HEK293 (cell line): Measurements from ENCODE around the gene CROT.

ENCODE experiments used
- CTCF ChIA-PET: fragments of 350-600 bp; formaldehyde crosslinking; extraction: SDS; loops from one replicate; lab custom pipeline; 2021; ENCODE audit warnings: antibody characterized with exemption; lab: Yijun Ruan, JAX
- POLR2A ChIA-PET: fragments of 300-600 bp; formaldehyde crosslinking; extraction: SDS; loops from one replicate; lab custom pipeline; 2020; ENCODE audit warnings: antibody characterized with exemption, inconsistent platforms; lab: Yijun Ruan, JAX
- H3K27ac ChIP-seq: fragments of 200-500 bp; sonication (Bioruptor generic); 2 replicates; pipeline ENCODE4 v1.5.1; 2014; ENCODE audit warnings: low read depth, low read length, control low read depth, inconsistent platforms; ENCODE audit errors: extremely low read depth
- H3K36me3 ChIP-seq, 2 experiments: fragments of 200-500 bp in 1 of 2; sonication (Bioruptor generic) in 1 of 2; 1 replicate in 1 of 2; 2 replicates in 1 of 2; pipeline ENCODE4 v1.5.1; 2014 to 2017; ENCODE audit warnings: inconsistent platforms in 2 of 2, low read length in 2 of 2; ENCODE audit not compliant: control insufficient read depth in 2 of 2, insufficient read depth in 1 of 2
- H3K4me1 ChIP-seq: fragments of 200-500 bp; sonication (Bioruptor generic); 2 replicates; pipeline ENCODE4 v1.5.1; 2014; ENCODE audit warnings: mild to moderate bottlenecking, low read length, inconsistent platforms; ENCODE audit not compliant: control insufficient read depth, insufficient read depth
- H3K4me3 ChIP-seq: 2 replicates; pipeline ENCODE4 v1.5.1; 2011; ENCODE audit warnings: low read depth, mild to moderate bottlenecking, control low read depth, low read length, moderate library complexity
- H3K9me3 ChIP-seq: fragments of 200-500 bp; sonication (Bioruptor generic); 2 replicates; pipeline ENCODE4 v1.5.1; 2014; ENCODE audit warnings: low read depth, low read length, inconsistent platforms; ENCODE audit not compliant: control insufficient read depth, insufficient read depth
- BCL6B ChIP-seq: fragments of 450-650 bp; formaldehyde crosslinking; IDR thresholded peaks from 2 replicates; pipeline ENCODE4 v1.5.1; 2017; ENCODE audit warnings: missing biosample characterization, missing genetic modification characterization
- GLI4 ChIP-seq: fragments of 450-650 bp; formaldehyde crosslinking; IDR thresholded peaks from 2 replicates; pipeline ENCODE4 v1.5.1; 2016; ENCODE audit warnings: missing biosample characterization, missing genetic modification characterization
- KLF10 ChIP-seq: fragments of 450-650 bp; IDR thresholded peaks from 2 replicates; pipeline ENCODE4 v1.5.1; 2018; ENCODE audit warnings: missing biosample characterization, mild to moderate bottlenecking, missing genetic modification characterization
- KLF16 ChIP-seq: fragments of 450-650 bp; formaldehyde crosslinking; IDR thresholded peaks from 2 replicates; pipeline ENCODE4 v1.5.1; 2017; ENCODE audit warnings: missing biosample characterization, missing genetic modification characterization
- MZF1 ChIP-seq: fragments of 450-650 bp; formaldehyde crosslinking; IDR thresholded peaks from 2 replicates; pipeline ENCODE4 v1.5.1; 2017; ENCODE audit warnings: missing biosample characterization, missing genetic modification characterization, borderline replicate concordance
- PBX3 ChIP-seq: sonication (generic); formaldehyde crosslinking; IDR thresholded peaks from 2 replicates; pipeline ENCODE4 v1.8.1; 2022; ENCODE audit warnings: mild to moderate bottlenecking, moderate library complexity, missing genetic modification reagents
- PRDM1 ChIP-seq: fragments of 450-650 bp; formaldehyde crosslinking; IDR thresholded peaks from 2 replicates; pipeline ENCODE4; 2016; ENCODE audit warnings: missing biosample characterization, missing genetic modification characterization
- SETDB1 ChIP-seq: IDR thresholded peaks from one replicate; pipeline ENCODE4 v1.6.1; 2017; ENCODE audit warnings: mild to moderate bottlenecking, low read length, moderate library complexity, mixed read lengths; ENCODE audit not compliant: insufficient read length
- SP7 ChIP-seq: fragments of 450-650 bp; formaldehyde crosslinking; IDR thresholded peaks from 2 replicates; pipeline ENCODE4 v1.5.1; 2016; ENCODE audit warnings: missing biosample characterization, missing genetic modification characterization
- ZBTB8A ChIP-seq: fragments of 450-650 bp; formaldehyde crosslinking; IDR thresholded peaks from 2 replicates; pipeline ENCODE4 v1.5.1; 2016; ENCODE audit warnings: missing biosample characterization, missing genetic modification characterization
- ZNF10 ChIP-seq: fragments of 450-650 bp; formaldehyde crosslinking; IDR thresholded peaks from 2 replicates; pipeline ENCODE4 v1.5.1; 2017; ENCODE audit warnings: missing biosample characterization, missing genetic modification characterization
- ZNF132 ChIP-seq: fragments of 450-650 bp; formaldehyde crosslinking; IDR thresholded peaks from 2 replicates; pipeline ENCODE4 v1.5.1; 2017; ENCODE audit warnings: missing biosample characterization, missing genetic modification characterization, borderline replicate concordance
- ZNF19 ChIP-seq: fragments of 450-650 bp; formaldehyde crosslinking; IDR thresholded peaks from 2 replicates; pipeline ENCODE4; 2016; ENCODE audit warnings: missing biosample characterization, missing genetic modification characterization, low read depth
- ZNF473 ChIP-seq: fragments of 450-650 bp; formaldehyde crosslinking; IDR thresholded peaks from 2 replicates; pipeline ENCODE4 v1.5.1; 2017; ENCODE audit warnings: missing biosample characterization, missing genetic modification characterization
- ZNF518A ChIP-seq: fragments of 450-650 bp; formaldehyde crosslinking; conservative IDR thresholded peaks from 2 replicates; pipeline ENCODE4 v1.5.1; 2016; ENCODE audit warnings: low read depth, missing biosample characterization, missing genetic modification characterization
- ZNF548 ChIP-seq: fragments of 450-650 bp; formaldehyde crosslinking; IDR thresholded peaks from 2 replicates; pipeline ENCODE4 v1.5.1; 2016; ENCODE audit warnings: missing biosample characterization, missing genetic modification characterization
- ZNF701 ChIP-seq: fragments of 450-650 bp; formaldehyde crosslinking; IDR thresholded peaks from 2 replicates; pipeline ENCODE4 v1.5.1; 2016; ENCODE audit warnings: missing biosample characterization, missing genetic modification characterization
- ZNF76 ChIP-seq: fragments of 450-650 bp; formaldehyde crosslinking; IDR thresholded peaks from 2 replicates; pipeline ENCODE4; 2016; ENCODE audit warnings: low read depth, missing biosample characterization, missing genetic modification characterization, borderline replicate concordance
- ZNF791 ChIP-seq: fragments of 450-650 bp; formaldehyde crosslinking; IDR thresholded peaks from 2 replicates; pipeline ENCODE4 v1.5.1; 2016; ENCODE audit warnings: missing biosample characterization, missing genetic modification characterization
- ZSCAN16 ChIP-seq: fragments of 450-650 bp; formaldehyde crosslinking; IDR thresholded peaks from 2 replicates; pipeline ENCODE4 v1.5.1; 2016; ENCODE audit warnings: missing biosample characterization, missing genetic modification characterization
- TF ChIP-seq, protein P1 (sequence below): fragments of 450-650 bp; formaldehyde crosslinking; IDR thresholded peaks from 2 replicates; pipeline ENCODE4 v1.5.1; 2016; ENCODE audit warnings: missing biosample characterization, missing genetic modification characterization
- TF ChIP-seq, protein P2 (sequence below): fragments of 450-650 bp; formaldehyde crosslinking; IDR thresholded peaks from 2 replicates; pipeline ENCODE4 v1.5.1; 2017; ENCODE audit warnings: missing biosample characterization, missing genetic modification characterization

Gene CROT

DNA sequence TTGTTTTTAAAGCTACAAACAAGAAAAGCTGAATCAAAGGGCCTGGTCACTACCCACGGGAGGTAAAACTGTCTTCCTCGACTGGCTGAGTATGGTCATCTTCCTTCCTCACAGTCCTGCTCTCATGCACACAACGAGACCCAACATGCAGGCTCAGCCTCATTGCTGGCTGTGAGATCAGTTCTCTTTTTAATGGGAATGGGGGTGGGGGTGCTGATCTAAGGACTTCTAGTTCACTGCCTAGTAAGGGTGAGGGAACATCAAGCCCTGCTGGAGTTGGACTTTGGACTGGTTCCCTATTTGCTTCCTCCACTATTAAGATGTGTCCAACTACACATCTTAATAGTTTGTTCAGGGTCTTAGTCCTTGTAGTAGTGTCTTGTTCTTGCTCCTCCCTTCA is 81.8 kb downstream of the CROT start:
- no peaks in the 10 kb centered on the region for H3K36me3 ChIP-seq
- H3K4me1 ChIP-seq, result no peaks in the 10 kb centered on the region; the same call in 1 of the 2 replicates
- POLR2A ChIA-PET, result no interaction called here
- H3K27ac ChIP-seq, result no peak overlapping the region
- TF ChIP-seq ZNF76 (tag by site-specific recombination) (no peak), KLF10 (tag by site-specific recombination) (no peak), ZBTB8A (tag by site-specific recombination) (no peak), ZNF701 (tag by site-specific recombination) (no peak), ZNF548 (tag by site-specific recombination) (no peak), BCL6B (tag by site-specific recombination) (no peak), GLI4 (tag by site-specific recombination) (no peak), ZNF132 (no peak), PRDM1 (no peak)
- TF ChIP-seq, all 188 proteins: peak for 0
- Histone ChIP-seq H3K4me3 (no peak overlapping the region), H3K9me3 (no peaks in the 10 kb centered on the region)
- CTCF ChIA-PET, result interaction anchor here (0.6 to 2.2 kb wide), 2 partner anchors 11 to 596 kb away, joined by 3 to 11 read pairs; no protein-coding TSS in a partner anchor

DNA sequence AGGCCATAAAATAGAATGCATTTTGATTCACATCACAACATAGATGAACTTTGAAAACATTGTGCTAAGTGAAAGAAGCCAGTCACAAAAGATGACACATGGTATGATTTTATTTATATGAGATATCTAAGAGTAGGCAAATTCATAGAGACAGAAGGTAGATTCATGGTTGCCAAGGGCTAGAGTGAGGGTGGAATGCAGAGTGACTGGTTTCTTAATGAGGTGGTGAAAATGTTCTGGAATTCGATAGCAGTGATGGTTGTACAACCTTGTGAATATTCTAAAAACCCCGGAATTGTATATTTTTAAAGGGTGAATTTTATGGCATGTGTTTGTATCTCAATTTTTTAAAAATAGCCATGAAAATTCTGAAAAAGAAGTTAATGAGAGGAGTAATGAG is 87.1 kb downstream of the CROT start:
- CTCF ChIA-PET, result no interaction called here
- no peaks in the 10 kb centered on the region for H3K9me3 ChIP-seq
- TF ChIP-seq ZNF518A (no peak), PBX3 (CRISPR knock-in tag) (no peak), MZF1 (no peak), ZSCAN16 (tag by site-specific recombination) (no peak), SP7 (tag by site-specific recombination) (no peak), ZNF791 (tag by site-specific recombination) (no peak), ZNF473 (no peak)
- no peaks in the 10 kb centered on the region for H3K36me3 ChIP-seq
- no peak overlapping the region for H3K27ac ChIP-seq
- H3K4me3 ChIP-seq, result no peak overlapping the region
- POLR2A ChIA-PET, result no interaction called here
- peaks cover 3% of the 10 kb centered on the region for H3K4me1 ChIP-seq

- Histone ChIP-seq H3K9me3 (no peaks in the 10 kb centered on the region), H3K36me3 (no peaks in the 10 kb centered on the region; a peak in 1 of 3 replicates), H3K4me3 (no peak overlapping the region), H3K4me1 (peaks cover 3% of the 10 kb centered on the region; the same call in 1 of the 2 replicates), H3K27ac (no peak overlapping the region)
- ChIA-PET CTCF (interaction anchor here (0.6 to 0.7 kb wide), 2 partner anchors 17 to 377 kb away, joined by 3 read pairs; no protein-coding TSS in a partner anchor), POLR2A (no interaction called here)
- no peak for TF ChIP-seq SETDB1
- TF ChIP-seq KLF16 (tag by site-specific recombination), result no peak
- no peak for TF ChIP-seq ZNF76 (tag by site-specific recombination)
- TF ChIP-seq, protein P1, sequence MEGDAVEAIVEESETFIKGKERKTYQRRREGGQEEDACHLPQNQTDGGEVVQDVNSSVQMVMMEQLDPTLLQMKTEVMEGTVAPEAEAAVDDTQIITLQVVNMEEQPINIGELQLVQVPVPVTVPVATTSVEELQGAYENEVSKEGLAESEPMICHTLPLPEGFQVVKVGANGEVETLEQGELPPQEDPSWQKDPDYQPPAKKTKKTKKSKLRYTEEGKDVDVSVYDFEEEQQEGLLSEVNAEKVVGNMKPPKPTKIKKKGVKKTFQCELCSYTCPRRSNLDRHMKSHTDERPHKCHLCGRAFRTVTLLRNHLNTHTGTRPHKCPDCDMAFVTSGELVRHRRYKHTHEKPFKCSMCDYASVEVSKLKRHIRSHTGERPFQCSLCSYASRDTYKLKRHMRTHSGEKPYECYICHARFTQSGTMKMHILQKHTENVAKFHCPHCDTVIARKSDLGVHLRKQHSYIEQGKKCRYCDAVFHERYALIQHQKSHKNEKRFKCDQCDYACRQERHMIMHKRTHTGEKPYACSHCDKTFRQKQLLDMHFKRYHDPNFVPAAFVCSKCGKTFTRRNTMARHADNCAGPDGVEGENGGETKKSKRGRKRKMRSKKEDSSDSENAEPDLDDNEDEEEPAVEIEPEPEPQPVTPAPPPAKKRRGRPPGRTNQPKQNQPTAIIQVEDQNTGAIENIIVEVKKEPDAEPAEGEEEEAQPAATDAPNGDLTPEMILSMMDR (tag by site-specific recombination), result no peak
- no peak for TF ChIP-seq ZNF10 (tag by site-specific recombination)
- TF ChIP-seq ZNF19, result no peak
- TF ChIP-seq, protein P2, sequence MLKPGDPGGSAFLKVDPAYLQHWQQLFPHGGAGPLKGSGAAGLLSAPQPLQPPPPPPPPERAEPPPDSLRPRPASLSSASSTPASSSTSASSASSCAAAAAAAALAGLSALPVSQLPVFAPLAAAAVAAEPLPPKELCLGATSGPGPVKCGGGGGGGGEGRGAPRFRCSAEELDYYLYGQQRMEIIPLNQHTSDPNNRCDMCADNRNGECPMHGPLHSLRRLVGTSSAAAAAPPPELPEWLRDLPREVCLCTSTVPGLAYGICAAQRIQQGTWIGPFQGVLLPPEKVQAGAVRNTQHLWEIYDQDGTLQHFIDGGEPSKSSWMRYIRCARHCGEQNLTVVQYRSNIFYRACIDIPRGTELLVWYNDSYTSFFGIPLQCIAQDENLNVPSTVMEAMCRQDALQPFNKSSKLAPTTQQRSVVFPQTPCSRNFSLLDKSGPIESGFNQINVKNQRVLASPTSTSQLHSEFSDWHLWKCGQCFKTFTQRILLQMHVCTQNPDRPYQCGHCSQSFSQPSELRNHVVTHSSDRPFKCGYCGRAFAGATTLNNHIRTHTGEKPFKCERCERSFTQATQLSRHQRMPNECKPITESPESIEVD (tag by site-specific recombination), result peak; percentile 17; the same call in 1 of the 2 replicates
- peak; percentile 41 for TF ChIP-seq SP7 (tag by site-specific recombination)
Measured at GRCh38 chr7:87435546-87435945, 90.1 kb downstream of the CROT start.
